Fibroblast of lung (primary cell): Measurements from ENCODE around the gene SIRPG. TPM values are rescaled to one million over a fixed set of nuclear protein-coding genes. Genes with fewer than 3 reads are reported as not detected.

Experiments
- DNase-seq, 2 donors: peaks; one replicate each; pipeline versions ENCODE4 v3.0.0 to v3.0.0-alpha.2; 2010; ENCODE audit warnings: low read depth in 2 of 2
- H2AFZ ChIP-seq: 2 replicates; pipeline ENCODE4 v1.5.1; 2012; ENCODE audit warnings: low read length, control low read depth, inconsistent platforms
- H3K27ac ChIP-seq: 2 replicates; pipeline ENCODE4 v1.5.1; 2011; ENCODE audit warnings: low read length, control low read depth; ENCODE audit not compliant: insufficient read depth
- H3K27me3 ChIP-seq: 2 replicates; pipeline ENCODE4 v1.5.1; 2011; ENCODE audit warnings: mild to moderate bottlenecking, low read length; ENCODE audit not compliant: control insufficient read depth, insufficient read depth
- H3K36me3 ChIP-seq: 2 replicates; pipeline ENCODE4 v1.5.1; 2011; ENCODE audit warnings: low read length; ENCODE audit not compliant: control insufficient read depth, insufficient read depth
- H3K4me1 ChIP-seq: 2 replicates; pipeline ENCODE4 v1.5.1; 2011; ENCODE audit warnings: low read length; ENCODE audit not compliant: control insufficient read depth, insufficient read depth; ENCODE audit errors: extremely low read depth
- H3K4me2 ChIP-seq: 2 replicates; pipeline ENCODE4 v1.5.1; 2011; ENCODE audit warnings: low read length, control low read depth; ENCODE audit not compliant: insufficient read depth; ENCODE audit errors: extremely low read depth
- H3K4me3 ChIP-seq, 4 experiments: fragments of 200-600 bp in 1 of 4; sonication (generic) in 1 of 4; replicated peaks in 1 of 4; 2 replicates each; pipeline ENCODE4 v1.5.1; 2011 to 2016; ENCODE audit warnings: low read length in 4 of 4, low read depth in 3 of 4, mild to moderate bottlenecking in 3 of 4, control low read depth in 2 of 4, inconsistent platforms in 1 of 4, mixed read lengths in 1 of 4; ENCODE audit not compliant: insufficient read depth in 1 of 4; ENCODE audit errors: control extremely low read depth in 1 of 4
- H3K79me2 ChIP-seq: 2 replicates; pipeline ENCODE4 v1.5.1; 2012; ENCODE audit warnings: mild to moderate bottlenecking, low read length, inconsistent platforms; ENCODE audit not compliant: control insufficient read depth, insufficient read depth
- H3K9ac ChIP-seq: 2 replicates; pipeline ENCODE4 v1.5.1; 2011; ENCODE audit warnings: mild to moderate bottlenecking, low read length, control low read depth; ENCODE audit not compliant: insufficient read depth
- H3K9me3 ChIP-seq: 2 replicates; pipeline ENCODE4 v1.5.1; 2012; ENCODE audit warnings: low read depth, low read length; ENCODE audit not compliant: control insufficient read depth, insufficient read depth
- H4K20me1 ChIP-seq: 2 replicates; pipeline ENCODE4 v1.5.1; 2011; ENCODE audit warnings: low read length; ENCODE audit not compliant: control insufficient read depth, insufficient read depth; ENCODE audit errors: extremely low read depth
- CTCF ChIP-seq, 2 donors: IDR thresholded peaks in 1 of 2; conservative IDR thresholded peaks in 1 of 2; 1 replicate in 1 of 2; 2 replicates in 1 of 2; pipeline ENCODE4 v1.5.1; 2011 to 2012; ENCODE audit warnings: low read length in 2 of 2, control low read depth in 1 of 2, inconsistent platforms in 1 of 2, low read depth in 1 of 2, mild to moderate bottlenecking in 1 of 2
- EZH2 ChIP-seq: IDR thresholded peaks from 2 replicates; pipeline ENCODE4 v1.5.1; 2012; ENCODE audit warnings: low read length, control low read depth, mild to moderate bottlenecking; ENCODE audit errors: missing control alignments
- polyA plus RNA-seq, 2 donors: library from polyadenylated mRNA; depleted of rRNA in 1 of 2; stranded (reverse) in 1 of 2; unstranded in 1 of 2; fragments of >200 nt; gene quantifications; 2 replicates each; pipeline ENCODE4 v1.2.1, GENCODE V29; 2011 to 2012; ENCODE audit warnings: missing spikeins in 1 of 2
- total RNA-seq: library from RNA; depleted of rRNA; stranded (reverse); fragments of >200 nt; gene quantifications from 2 replicates; pipeline ENCODE4 v1.2.1, GENCODE V29; 2014

SIRPG gene
- total and polyA plus RNA-seq, 2 donors (not counting 1 experiment from before 2014, with no cell fraction given): not detected

GRCh38 chr20:1674361-1674760 is 16.8 kb upstream of the SIRPG start:
- H3K4me3 ChIP-seq: no peak overlapping the region
- no peaks in the 10 kb centered on the region for H3K79me2 ChIP-seq
- H3K27ac ChIP-seq: no peak overlapping the region
- H3K36me3 ChIP-seq: no peaks in the 10 kb centered on the region
- H2AFZ ChIP-seq: no peak overlapping the region
- TF ChIP-seq EZH2 (no peak), CTCF (conservative IDR thresholded peaks at IDR 0.05 in 1 of 2, IDR thresholded peaks at IDR 0.05 in 1 of 2; ENCODE audit: low read depth in 1 of 2, low read length in 2 of 2) (no peak)
- no peak for DNase-seq
- H3K4me2 ChIP-seq: no peak overlapping the region
- peaks cover 6% of the 10 kb centered on the region for H3K27me3 ChIP-seq
- no peaks in the 10 kb centered on the region for H3K4me1 ChIP-seq
- no peak overlapping the region for H3K9ac ChIP-seq
- H4K20me1 ChIP-seq: no peaks in the 10 kb centered on the region
- H3K9me3 ChIP-seq: no peaks in the 10 kb centered on the region

GRCh38 chr20:1673424-1673823 is 15.8 kb upstream of the SIRPG start:
- Histone ChIP-seq H3K4me1 (no peaks in the 10 kb centered on the region), H3K27me3 (peaks cover 6% of the 10 kb centered on the region), H3K9me3 (no peaks in the 10 kb centered on the region), H3K79me2 (no peaks in the 10 kb centered on the region), H3K9ac (no peak overlapping the region), H2AFZ (no peak overlapping the region), H3K36me3 (no peaks in the 10 kb centered on the region), H3K4me3 (no peak overlapping the region), H3K27ac (no peak overlapping the region), H3K4me2 (no peak overlapping the region), H4K20me1 (no peaks in the 10 kb centered on the region)
- no peak for DNase-seq
- TF ChIP-seq CTCF (conservative IDR thresholded peaks at IDR 0.05 in 1 of 2, IDR thresholded peaks at IDR 0.05 in 1 of 2; ENCODE audit: low read depth in 1 of 2, low read length in 2 of 2): no peak
- TF ChIP-seq EZH2: no peak

- no peak for DNase-seq
- H3K9me3 ChIP-seq: no peaks in the 10 kb centered on the region
- H3K27ac ChIP-seq: no peak overlapping the region
- H3K4me3 ChIP-seq: no peak overlapping the region
- H3K9ac ChIP-seq: no peak overlapping the region
- H3K27me3 ChIP-seq: peaks cover 6% of the 10 kb centered on the region
- no peak for TF ChIP-seq CTCF (conservative IDR thresholded peaks at IDR 0.05 in 1 of 2, IDR thresholded peaks at IDR 0.05 in 1 of 2; ENCODE audit: low read depth in 1 of 2, low read length in 2 of 2)
- no peaks in the 10 kb centered on the region for H4K20me1 ChIP-seq
- no peaks in the 10 kb centered on the region for H3K79me2 ChIP-seq
- H2AFZ ChIP-seq: no peak overlapping the region
- no peak overlapping the region for H3K4me2 ChIP-seq
- H3K36me3 ChIP-seq: no peaks in the 10 kb centered on the region
- H3K4me1 ChIP-seq: no peaks in the 10 kb centered on the region
Observed at GRCh38 chr20:1672728-1673127, 15.1 kb upstream of the SIRPG start.
